ENCODE data around the gene FOXK1.

DNA sequence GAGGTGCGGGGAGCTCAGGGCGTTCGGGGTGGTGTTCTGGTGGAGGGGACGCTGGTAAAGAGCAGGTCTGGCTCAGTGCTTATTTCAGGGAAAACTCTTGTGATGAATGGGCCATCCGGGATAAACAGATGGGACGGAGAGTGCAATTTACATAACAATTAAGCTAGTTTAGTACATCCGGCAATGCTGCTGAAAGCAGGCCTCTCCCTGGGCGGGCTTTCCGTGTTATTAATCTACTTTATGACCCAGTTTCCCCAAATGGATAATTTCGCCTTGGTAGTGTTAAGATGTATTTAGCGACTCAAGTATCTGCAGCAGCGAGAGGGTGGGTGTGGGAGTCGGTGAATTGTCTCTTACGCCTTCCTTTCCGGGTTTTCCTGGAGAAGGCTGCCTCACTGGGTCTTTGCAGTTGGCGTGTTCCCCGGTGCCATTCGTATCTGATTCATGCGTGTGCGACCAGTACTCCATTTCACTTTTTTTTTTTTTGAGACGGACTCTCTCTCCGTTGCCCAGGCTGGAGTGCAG lies 25.2 kb downstream of the FOXK1 start:
- TF ChIP-seq, protein P1, sequence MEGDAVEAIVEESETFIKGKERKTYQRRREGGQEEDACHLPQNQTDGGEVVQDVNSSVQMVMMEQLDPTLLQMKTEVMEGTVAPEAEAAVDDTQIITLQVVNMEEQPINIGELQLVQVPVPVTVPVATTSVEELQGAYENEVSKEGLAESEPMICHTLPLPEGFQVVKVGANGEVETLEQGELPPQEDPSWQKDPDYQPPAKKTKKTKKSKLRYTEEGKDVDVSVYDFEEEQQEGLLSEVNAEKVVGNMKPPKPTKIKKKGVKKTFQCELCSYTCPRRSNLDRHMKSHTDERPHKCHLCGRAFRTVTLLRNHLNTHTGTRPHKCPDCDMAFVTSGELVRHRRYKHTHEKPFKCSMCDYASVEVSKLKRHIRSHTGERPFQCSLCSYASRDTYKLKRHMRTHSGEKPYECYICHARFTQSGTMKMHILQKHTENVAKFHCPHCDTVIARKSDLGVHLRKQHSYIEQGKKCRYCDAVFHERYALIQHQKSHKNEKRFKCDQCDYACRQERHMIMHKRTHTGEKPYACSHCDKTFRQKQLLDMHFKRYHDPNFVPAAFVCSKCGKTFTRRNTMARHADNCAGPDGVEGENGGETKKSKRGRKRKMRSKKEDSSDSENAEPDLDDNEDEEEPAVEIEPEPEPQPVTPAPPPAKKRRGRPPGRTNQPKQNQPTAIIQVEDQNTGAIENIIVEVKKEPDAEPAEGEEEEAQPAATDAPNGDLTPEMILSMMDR (IDR thresholded peaks at IDR 0.05): no peak
- TF ChIP-seq POLR2A (IDR thresholded peaks at IDR 0.05): no peak

All from ovary (tissue), 3 donors.